ENCODE data around the gene ARHGDIG.

GRCh38 chr16:324201-324450, 43.7 kb downstream of the ARHGDIG start:
- TF ChIP-seq ATF3 (IDR thresholded peaks at IDR 0.05) (no peak), CTCF (IDR thresholded peaks at IDR 0.05; ENCODE audit: low read depth, low read length, missing input control) (no peak), YY1 (IDR thresholded peaks at IDR 0.05) (no peak), RAD21 (IDR thresholded peaks at IDR 0.05) (no peak), TAF1 (conservative IDR thresholded peaks at IDR 0.05) (no peak), GABPA (IDR thresholded peaks at IDR 0.05 in 1 of 2, conservative IDR thresholded peaks at IDR 0.05 in 1 of 2) (no peak)

All from liver (tissue), 3 donors.